Neutrophil (primary cell): ENCODE data around the gene RAD54L2.
"Not testable (repeated sequence)": the region's sequence is repeated elsewhere in the genome, so short reads cannot be mapped to it uniquely, and the experiment has no call there.

Source experiments
- H3K27ac ChIP-seq: fragments of 200-600 bp; sonication (generic); 2 replicates; pipeline ENCODE4 v1.5.1; 2016; ENCODE audit warnings: mild to moderate bottlenecking, moderate library complexity
- H3K27me3 ChIP-seq: fragments of 200-600 bp; sonication (generic); 2 replicates; pipeline ENCODE4 v1.6.0; 2016; ENCODE audit warnings: mild to moderate bottlenecking
- H3K36me3 ChIP-seq: fragments of 200-600 bp; sonication (generic); 2 replicates; pipeline ENCODE4 v1.5.1; 2017
- H3K4me1 ChIP-seq, 2 experiments: fragments of 200-600 bp in 1 of 2; sonication (generic) in 1 of 2; 1 replicate in 1 of 2; 2 replicates in 1 of 2; pipeline versions ENCODE4 v1.5.1 to v1.6.1; 2013 to 2016; ENCODE audit warnings: low read depth in 1 of 2, low read length in 1 of 2, mild to moderate bottlenecking in 1 of 2, moderate library complexity in 1 of 2; ENCODE audit not compliant: control insufficient read depth in 1 of 2, insufficient read depth in 1 of 2
- H3K4me3 ChIP-seq, 2 experiments: fragments of 200-600 bp in 1 of 2; sonication (generic) in 1 of 2; 1 replicate in 1 of 2; 2 replicates in 1 of 2; pipeline ENCODE4 v1.5.1; 2013 to 2016; ENCODE audit warnings: low read depth in 1 of 2, low read length in 1 of 2, mild to moderate bottlenecking in 1 of 2, moderate library complexity in 1 of 2
- H3K9me3 ChIP-seq: fragments of 200-600 bp; sonication (generic); 2 replicates; pipeline ENCODE4 v1.5.1; 2016
- TF ChIP-seq, protein P1 (sequence below): fragments of 200-600 bp; sonication (generic); IDR thresholded peaks from 2 replicates; pipeline ENCODE4 v1.5.1; 2016; ENCODE audit warnings: antibody characterized with exemption

The RAD54L2 gene

DNA sequence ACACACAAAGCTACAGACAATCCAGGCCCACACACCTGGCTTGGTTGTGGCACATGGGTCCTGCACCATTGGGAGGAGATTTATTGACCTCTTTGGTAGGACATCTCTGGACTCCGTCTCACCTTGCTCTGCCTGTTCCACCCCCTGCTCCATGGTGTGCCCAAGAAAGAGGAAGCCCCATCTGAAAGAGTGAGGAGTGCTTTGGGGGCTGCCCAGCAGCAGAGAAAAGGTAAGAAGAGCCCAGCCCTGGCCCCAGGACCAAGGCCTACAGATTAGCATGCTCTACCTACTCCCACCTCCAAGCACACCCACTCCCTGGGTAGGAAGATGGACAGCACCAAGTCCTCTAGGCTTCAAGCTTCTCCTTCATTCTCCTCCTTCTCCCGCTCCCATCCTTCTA is 35.5 kb upstream of the RAD54L2 start:
- Histone ChIP-seq H3K4me3 (no peak overlapping the region), H3K27ac (no peak overlapping the region), H3K4me1 (peaks cover 14 to 17% of the 10 kb centered on the region in 2 experiments), H3K9me3 (no peaks in the 10 kb centered on the region), H3K27me3 (no peaks in the 10 kb centered on the region), H3K36me3 (no peaks in the 10 kb centered on the region)
- TF ChIP-seq, protein P1, sequence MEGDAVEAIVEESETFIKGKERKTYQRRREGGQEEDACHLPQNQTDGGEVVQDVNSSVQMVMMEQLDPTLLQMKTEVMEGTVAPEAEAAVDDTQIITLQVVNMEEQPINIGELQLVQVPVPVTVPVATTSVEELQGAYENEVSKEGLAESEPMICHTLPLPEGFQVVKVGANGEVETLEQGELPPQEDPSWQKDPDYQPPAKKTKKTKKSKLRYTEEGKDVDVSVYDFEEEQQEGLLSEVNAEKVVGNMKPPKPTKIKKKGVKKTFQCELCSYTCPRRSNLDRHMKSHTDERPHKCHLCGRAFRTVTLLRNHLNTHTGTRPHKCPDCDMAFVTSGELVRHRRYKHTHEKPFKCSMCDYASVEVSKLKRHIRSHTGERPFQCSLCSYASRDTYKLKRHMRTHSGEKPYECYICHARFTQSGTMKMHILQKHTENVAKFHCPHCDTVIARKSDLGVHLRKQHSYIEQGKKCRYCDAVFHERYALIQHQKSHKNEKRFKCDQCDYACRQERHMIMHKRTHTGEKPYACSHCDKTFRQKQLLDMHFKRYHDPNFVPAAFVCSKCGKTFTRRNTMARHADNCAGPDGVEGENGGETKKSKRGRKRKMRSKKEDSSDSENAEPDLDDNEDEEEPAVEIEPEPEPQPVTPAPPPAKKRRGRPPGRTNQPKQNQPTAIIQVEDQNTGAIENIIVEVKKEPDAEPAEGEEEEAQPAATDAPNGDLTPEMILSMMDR = no peak

GRCh38 chr3:51508255-51508654 is 30.3 kb upstream of the RAD54L2 start:
- Histone ChIP-seq H3K4me3 (no peak overlapping the region), H3K36me3 (no peaks in the 10 kb centered on the region), H3K27ac (no peak overlapping the region), H3K27me3 (no peaks in the 10 kb centered on the region), H3K9me3 (no peaks in the 10 kb centered on the region), H3K4me1 (no peaks in the 10 kb centered on the region)
- TF ChIP-seq, protein P1 = no peak

DNA sequence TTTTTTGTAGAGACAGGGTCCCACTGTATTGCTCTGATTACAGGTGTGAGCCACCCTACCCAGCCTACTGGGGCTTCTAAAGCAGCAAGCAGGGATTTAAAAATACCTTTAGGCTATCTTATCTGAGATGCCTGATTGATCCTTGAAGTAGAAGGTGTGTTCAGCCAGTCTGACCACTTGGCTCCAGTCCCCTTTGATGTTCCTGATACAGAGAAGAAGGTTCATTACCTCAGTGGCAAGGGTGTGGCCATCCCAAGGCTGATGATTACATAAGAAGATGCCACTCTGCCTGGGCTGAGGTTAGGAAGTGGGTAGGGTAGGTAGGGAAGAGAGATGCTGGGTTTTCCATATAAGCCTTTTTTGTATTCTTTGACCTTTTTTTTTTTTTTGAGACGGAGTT is 27.5 kb upstream of the RAD54L2 start:
- TF ChIP-seq, protein P1 = no peak
- Histone ChIP-seq H3K36me3 (no peaks in the 10 kb centered on the region), H3K27ac (no peak overlapping the region), H3K4me1 (no peaks in the 10 kb centered on the region), H3K9me3 (no peaks in the 10 kb centered on the region), H3K4me3 (no peak overlapping the region), H3K27me3 (no peaks in the 10 kb centered on the region)

DNA sequence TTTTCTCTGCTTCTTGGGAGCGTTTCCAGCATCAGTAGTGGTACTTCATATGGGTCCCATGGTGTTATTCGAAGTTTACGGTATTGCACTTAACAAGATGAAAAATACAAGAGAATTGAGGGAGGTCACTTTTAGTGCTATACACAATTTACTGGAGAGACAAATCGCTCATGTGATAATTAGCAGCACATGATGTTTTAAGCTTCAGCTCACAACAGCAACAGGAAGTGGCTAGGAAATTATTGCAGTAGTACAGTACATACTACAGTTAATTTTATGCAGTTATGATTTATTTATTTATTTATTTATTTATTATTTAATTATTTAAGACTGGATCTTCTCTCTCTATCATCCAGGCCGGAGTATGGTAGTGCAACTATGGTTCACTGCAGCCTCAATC is 24.3 kb upstream of the RAD54L2 start:
- Histone ChIP-seq H3K27me3 (no peaks in the 10 kb centered on the region), H3K9me3 (no peaks in the 10 kb centered on the region), H3K36me3 (no peaks in the 10 kb centered on the region), H3K4me3 (no peak overlapping the region), H3K4me1 (no peaks in the 10 kb centered on the region), H3K27ac (no peak overlapping the region)
- TF ChIP-seq, protein P1 = no peak

GRCh38 chr3:51519848-51520247 is 18.7 kb upstream of the RAD54L2 start:
- no peak overlapping the region for H3K27ac ChIP-seq
- TF ChIP-seq, protein P1 = no peak
- no peaks in the 10 kb centered on the region for H3K27me3 ChIP-seq
- H3K4me1 ChIP-seq = no peaks in the 10 kb centered on the region
- no peak overlapping the region for H3K4me3 ChIP-seq
- no peaks in the 10 kb centered on the region for H3K9me3 ChIP-seq
- no peaks in the 10 kb centered on the region for H3K36me3 ChIP-seq

GRCh38 chr3:51520906-51521730 is 17.4 kb upstream of the RAD54L2 start:
- H3K9me3 ChIP-seq, H3K27ac ChIP-seq, H3K36me3 ChIP-seq, H3K27me3 ChIP-seq, H3K4me1 ChIP-seq, H3K4me3 ChIP-seq: not testable (repeated sequence)
